Type B pancreatic cell (in vitro differentiated cells): ENCODE data around the gene WIZ. TPM values are rescaled to one million over a fixed set of nuclear protein-coding genes. Genes with fewer than 3 reads are reported as not detected.

Experiments
- DNase-seq: peaks from one replicate; pipeline ENCODE4 v3.0.0; 2021; ENCODE audit warnings: mixed read lengths; ENCODE audit not compliant: unreplicated experiment; ENCODE audit errors: extremely low spot score
- H3K27ac Mint-ChIP-seq: 2 replicates; pipeline ENCODE4 v1.8.0; 2021; ENCODE audit warnings: mild to moderate bottlenecking, mixed read lengths
- H3K27me3 Mint-ChIP-seq: 2 replicates; pipeline ENCODE4 v1.8.0; 2021; ENCODE audit warnings: mixed read lengths
- H3K36me3 Mint-ChIP-seq: 2 replicates; pipeline ENCODE4 v1.8.0; 2021; ENCODE audit warnings: mixed read lengths
- H3K4me1 Mint-ChIP-seq: one replicate; pipeline ENCODE4 v1.8.0; 2021; ENCODE audit warnings: mixed read lengths; ENCODE audit not compliant: unreplicated experiment
- H3K4me3 Mint-ChIP-seq: 2 replicates; pipeline ENCODE4 v1.8.0; 2021; ENCODE audit warnings: mild to moderate bottlenecking, mixed read lengths
- H3K9me3 Mint-ChIP-seq: 2 replicates; pipeline ENCODE4 v1.8.0; 2021; ENCODE audit warnings: mixed read lengths
- CTCF ChIP-seq: fragments of 200-600 bp; sonication (generic); conservative IDR thresholded peaks from 2 replicates; pipeline ENCODE4 v1.5.0; 2021; ENCODE audit warnings: antibody characterized with exemption, mild to moderate bottlenecking
- total RNA-seq: library from RNA; stranded (reverse); gene quantifications from 2 replicates; pipeline ENCODE4 v1.2.1, GENCODE V29; 2021; ENCODE audit warnings: low replicate concordance

The WIZ gene
- total RNA-seq, 1 donor from 2014 or later: 45.8 TPM

DNA sequence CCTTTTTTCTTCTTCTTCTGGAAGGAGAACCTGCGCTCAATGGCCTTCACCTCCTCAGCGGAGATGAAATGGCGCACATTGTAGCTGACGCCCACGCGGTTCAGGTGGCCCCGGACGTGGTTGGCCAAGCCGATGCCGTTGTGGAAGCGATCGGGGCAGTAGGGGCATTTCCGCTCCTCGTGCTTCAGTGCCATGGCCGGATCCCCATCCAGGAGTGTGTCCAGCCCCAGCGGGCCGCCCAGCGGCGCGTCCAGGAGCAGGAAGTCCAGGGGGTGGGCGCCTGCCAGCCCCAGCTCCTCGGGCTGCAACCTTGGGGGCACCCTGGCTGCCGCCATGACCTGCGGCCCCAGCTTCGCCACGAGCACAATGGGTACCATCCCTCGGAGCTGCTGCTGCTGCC is 11.2 kb downstream of the WIZ start:
- Mint-ChIP-seq H3K27me3 (no peaks in the 10 kb centered on the region), H3K36me3 (no peaks in the 10 kb centered on the region)

GRCh38 chr19:15438124-15438496 is 11.6 kb downstream of the WIZ start:
- H3K4me3 Mint-ChIP-seq: no peak overlapping the region
- DNase-seq: no peak
- no peaks in the 10 kb centered on the region for H3K27me3 Mint-ChIP-seq
- no peaks in the 10 kb centered on the region for H3K9me3 Mint-ChIP-seq
- H3K27ac Mint-ChIP-seq: no peak overlapping the region
- no peaks in the 10 kb centered on the region for H3K4me1 Mint-ChIP-seq
- no peak for TF ChIP-seq CTCF
- H3K36me3 Mint-ChIP-seq: no peaks in the 10 kb centered on the region

More for the DNA sequence above, 11.2 kb downstream of the WIZ start:
- Mint-ChIP-seq H3K9me3 (no peaks in the 10 kb centered on the region), H3K27ac (no peak overlapping the region), H3K4me1 (no peaks in the 10 kb centered on the region), H3K4me3 (no peak overlapping the region)
- no peak for DNase-seq
- TF ChIP-seq CTCF: no peak

DNA sequence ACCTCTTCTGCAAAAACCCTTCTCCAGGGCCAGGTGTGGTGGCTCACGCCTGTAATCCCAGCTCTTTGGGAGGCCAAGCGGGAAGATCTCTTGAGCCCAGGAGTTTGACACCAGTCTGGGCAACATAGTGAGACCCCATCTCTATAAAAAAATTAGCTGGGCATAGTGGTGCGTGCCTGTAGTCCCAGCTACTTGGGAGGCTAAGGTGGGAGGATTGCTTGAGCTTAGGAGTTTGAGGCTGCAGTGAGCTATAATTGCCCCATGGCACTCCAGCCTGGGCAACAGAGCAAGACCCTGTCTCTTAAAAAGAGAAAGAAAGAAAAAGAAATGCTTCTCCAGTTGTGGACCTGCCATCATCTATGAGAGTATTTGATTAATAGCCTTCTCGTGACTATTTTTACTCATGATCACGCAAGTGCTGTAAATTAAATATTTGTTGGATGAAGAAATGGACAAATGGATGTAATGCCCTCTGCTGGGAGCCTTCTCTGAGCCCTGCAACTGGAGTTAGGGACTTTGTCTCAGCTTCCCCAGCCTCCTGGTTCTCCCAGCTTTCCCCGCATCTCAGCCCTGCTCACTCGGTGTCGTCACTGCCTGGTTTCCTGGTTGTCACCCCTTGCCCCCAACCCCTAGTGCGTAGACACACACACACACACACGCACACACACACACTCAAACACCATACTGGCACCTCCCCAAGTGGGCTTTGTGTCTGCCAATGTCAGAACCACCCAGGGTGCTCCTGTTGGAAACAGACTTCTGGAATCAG is 12.2 kb downstream of the WIZ start:
- no peaks in the 10 kb centered on the region for H3K36me3 Mint-ChIP-seq
- H3K4me3 Mint-ChIP-seq: no peak overlapping the region
- no peak for DNase-seq
- H3K27me3 Mint-ChIP-seq: no peaks in the 10 kb centered on the region
- no peak overlapping the region for H3K27ac Mint-ChIP-seq
- no peak for TF ChIP-seq CTCF
- no peaks in the 10 kb centered on the region for H3K4me1 Mint-ChIP-seq
- H3K9me3 Mint-ChIP-seq: no peaks in the 10 kb centered on the region

DNA sequence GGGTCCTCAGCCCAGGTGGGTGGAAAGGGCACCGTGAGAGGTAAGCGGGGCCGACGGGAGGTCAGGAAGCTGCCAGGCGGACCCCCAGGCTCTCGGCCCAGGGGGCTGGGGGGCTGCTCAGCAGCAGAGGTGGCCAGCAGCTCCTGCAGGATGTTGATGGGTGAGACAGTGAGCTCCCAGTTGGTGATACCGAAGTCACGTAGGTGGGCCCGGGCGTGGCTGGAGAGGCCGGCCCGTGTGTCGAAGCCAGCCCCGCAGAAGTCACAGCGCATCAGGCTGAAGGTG is 13.0 kb downstream of the WIZ start:
- Mint-ChIP-seq H3K4me1 (peaks cover under 1% of the 10 kb centered on the region), H3K27me3 (no peaks in the 10 kb centered on the region), H3K4me3 (no peak overlapping the region), H3K36me3 (no peaks in the 10 kb centered on the region), H3K9me3 (no peaks in the 10 kb centered on the region), H3K27ac (no peak overlapping the region)
- TF ChIP-seq CTCF: no peak
- no peak for DNase-seq

- Mint-ChIP-seq H3K27ac (no peak overlapping the region), H3K27me3 (no peaks in the 10 kb centered on the region), H3K36me3 (no peaks in the 10 kb centered on the region), H3K4me3 (no peak overlapping the region), H3K9me3 (no peaks in the 10 kb centered on the region), H3K4me1 (peaks cover 6% of the 10 kb centered on the region)
- TF ChIP-seq CTCF: no peak
- DNase-seq: no peak
Observed at GRCh38 chr19:15436012-15436825, 13.5 kb downstream of the WIZ start.
